ENCODE measurements around the gene EMSY. TPM values are rescaled to one million over a fixed set of nuclear protein-coding genes. Genes with fewer than 3 reads are reported as not detected.
A peak's percentile ranks its signal among the peaks of the same experiment; 100 is the strongest.

Gene EMSY
- total RNA-seq, 4 donors from 2014 or later, result 35.7 to 79.6 (median 43.8) TPM

- intact Hi-C loops (cut with DNase I; ENCODE audit: low total_unique reads) (no loop called here), in situ Hi-C loops (cut with MboI; ENCODE audit: low pct_ligation_motif_present in 1 of 4, low pct_unique_long_range_greater_than_20kb in 1 of 4, low sequenced_read_pairs in 3 of 4) (no loop called here)
- H3K27me3 ChIP-seq, result no peaks in the 10 kb centered on the region
- 81 to 100% methylated on average over 1 to 12 of the region's 12 CpGs for WGBS, 2 donors (ENCODE audit: low coverage in 1 of 2)
- H3K9me3 ChIP-seq, result no peaks in the 10 kb centered on the region
- H3K4me1 ChIP-seq, result peaks cover 9 to 27% (median 13%) of the 10 kb centered on the region in 4 donors
- no peak overlapping the region for H3K4me3 ChIP-seq
- no peak for DNase-seq
- H3K36me3 ChIP-seq, result no peaks in the 10 kb centered on the region
- H3K27ac ChIP-seq, result no peak overlapping the region
- TF ChIP-seq EP300 (IDR thresholded peaks at IDR 0.05; ENCODE audit: low read depth), result no peak
- TF ChIP-seq POLR2AphosphoS5 (IDR thresholded peaks at IDR 0.05), result no peak
- TF ChIP-seq POLR2A (IDR thresholded peaks at IDR 0.05), result no peak
- TF ChIP-seq CTCF (IDR thresholded peaks at IDR 0.05), result no peak
These were observed 153.0 kb downstream of the EMSY start for GRCh38 chr11:76597533-76598425.

- Histone ChIP-seq H3K27me3 (no peaks in the 10 kb centered on the region), H3K36me3 (no peaks in the 10 kb centered on the region), H3K27ac (no peak overlapping the region), H3K4me3 (no peak overlapping the region), H3K9me3 (no peaks in the 10 kb centered on the region), H3K4me1 (peaks cover 10 to 31% (median 16%) of the 10 kb centered on the region in 4 donors)
- peak in 3 of 5 experiments; percentile 12 to 19 (median 14) for TF ChIP-seq CTCF (IDR thresholded peaks at IDR 0.05)
- no peak for TF ChIP-seq POLR2A (IDR thresholded peaks at IDR 0.05)
- 48 to 61% methylated on average over 5 of the region's 6 CpGs for WGBS, 2 donors (ENCODE audit: low coverage in 1 of 2)
- intact Hi-C loops (cut with DNase I; ENCODE audit: low total_unique reads), result no loop called here
- DNase-seq, result no peak
- in situ Hi-C loops (cut with MboI; ENCODE audit: low pct_ligation_motif_present in 1 of 4, low pct_unique_long_range_greater_than_20kb in 1 of 4, low sequenced_read_pairs in 3 of 4), result no loop called here
These were observed 153.6 kb downstream of the EMSY start for GRCh38 chr11:76598426-76598839.

- Histone ChIP-seq H3K27me3 (no peaks in the 10 kb centered on the region), H3K4me1 (peaks cover 13 to 36% (median 21%) of the 10 kb centered on the region in 4 donors), H3K36me3 (no peaks in the 10 kb centered on the region), H3K4me3 (no peak overlapping the region), H3K9me3 (no peaks in the 10 kb centered on the region), H3K27ac (peak overlapping the region in 1 of 4 donors; percentile 5)
- in situ Hi-C loops (cut with MboI; ENCODE audit: low pct_ligation_motif_present in 1 of 4, low pct_unique_long_range_greater_than_20kb in 1 of 4, low sequenced_read_pairs in 3 of 4), result no loop called here
- TF ChIP-seq EP300 (IDR thresholded peaks at IDR 0.05; ENCODE audit: low read depth), result no peak
- intact Hi-C loops (cut with DNase I; ENCODE audit: low total_unique reads), result no loop called here
- WGBS, 2 donors (ENCODE audit: low coverage in 1 of 2), result 87% methylated on average over 18 of the region's 18 CpGs; no CpG with 5 or more reads in 1 of the 2 donors
- DNase-seq, result no peak
These were observed 154.5 kb downstream of the EMSY start for GRCh38 chr11:76599041-76600013.

- WGBS, 2 donors (ENCODE audit: low coverage in 1 of 2), result 86 to 100% methylated on average over 2 to 10 of the region's 10 CpGs
- Histone ChIP-seq H3K27ac (no peak overlapping the region), H3K27me3 (no peaks in the 10 kb centered on the region), H3K36me3 (no peaks in the 10 kb centered on the region), H3K4me3 (no peak overlapping the region), H3K4me1 (peaks cover 21 to 45% (median 29%) of the 10 kb centered on the region in 4 donors), H3K9me3 (no peaks in the 10 kb centered on the region)
- TF ChIP-seq EP300 (IDR thresholded peaks at IDR 0.05; ENCODE audit: low read depth), result no peak
- no peak for TF ChIP-seq CTCF (IDR thresholded peaks at IDR 0.05)
- TF ChIP-seq POLR2A (IDR thresholded peaks at IDR 0.05), result no peak
- TF ChIP-seq POLR2AphosphoS5 (IDR thresholded peaks at IDR 0.05), result no peak
- intact Hi-C loops (cut with DNase I; ENCODE audit: low total_unique reads), result no loop called here
- no peak for DNase-seq
- in situ Hi-C loops (cut with MboI; ENCODE audit: low pct_ligation_motif_present in 1 of 4, low pct_unique_long_range_greater_than_20kb in 1 of 4, low sequenced_read_pairs in 3 of 4), result no loop called here
These were observed 155.4 kb downstream of the EMSY start for GRCh38 chr11:76600124-76600655.
